Thymus (tissue), 11 donors: Measurements from ENCODE around the gene ENDOU. TPM values are rescaled to one million over a fixed set of nuclear protein-coding genes. Genes with fewer than 3 reads are reported as not detected.

Experiments used
- DNase-seq, 9 donors: peaks; one replicate each; pipeline ENCODE4 v3.0.0-alpha.2; 2013; ENCODE audit warnings: low spot score in 9 of 9, low read depth in 6 of 9, missing footprints in 1 of 9
- H3K27ac ChIP-seq, 2 donors: one replicate each; pipeline ENCODE4 v1.5.1; 2013; ENCODE audit warnings: control low read depth in 1 of 2, low read depth in 1 of 2, low read length in 1 of 2, mild to moderate bottlenecking in 1 of 2, moderate library complexity in 1 of 2
- H3K27me3 ChIP-seq, 2 donors: one replicate each; pipeline ENCODE4 v1.5.1; 2013; ENCODE audit warnings: low read length in 1 of 2; ENCODE audit not compliant: control insufficient read depth in 2 of 2, insufficient read depth in 1 of 2
- H3K36me3 ChIP-seq, 2 donors: one replicate each; pipeline ENCODE4 v1.5.1; 2013; ENCODE audit warnings: low read length in 1 of 2, mild to moderate bottlenecking in 1 of 2, moderate library complexity in 1 of 2; ENCODE audit not compliant: control insufficient read depth in 2 of 2, insufficient read depth in 2 of 2
- H3K4me1 ChIP-seq, 2 donors: one replicate each; pipeline ENCODE4 v1.5.1; 2013; ENCODE audit warnings: low read length in 2 of 2; ENCODE audit not compliant: control insufficient read depth in 2 of 2, insufficient read depth in 2 of 2
- H3K4me3 ChIP-seq, 2 donors: one replicate each; pipeline ENCODE4 v1.5.1; 2013; ENCODE audit warnings: low read length in 2 of 2, control low read depth in 1 of 2, mild to moderate bottlenecking in 1 of 2
- H3K9me3 ChIP-seq, 2 donors: one replicate each; pipeline ENCODE4 v1.5.1; 2013; ENCODE audit warnings: low read length in 1 of 2, mild to moderate bottlenecking in 1 of 2; ENCODE audit not compliant: control insufficient read depth in 2 of 2, insufficient read depth in 1 of 2
- WGBS: extraction: QIAGEN DNeasy Blood & Tissue Kit; methylation state at CpG from one replicate; pipeline ENCODE4 v1.1.7; 2013; 5-methylcytosine and 5-hydroxymethylcytosine counted together
- polyA plus RNA-seq: library from polyadenylated mRNA; stranded (reverse); fragments of 200-250 nt; gene quantifications from one replicate; pipeline ENCODE4 v1.2.3, GENCODE V29; 2013
- total RNA-seq: library from RNA; stranded (reverse); fragments of 120-200 nt; gene quantifications from one replicate; pipeline ENCODE4 v1.2.4, GENCODE V29; 2013
- donor health status: healthy.

The ENDOU gene
- total and polyA plus RNA-seq, 2 donors = 0.14 to 1.3 TPM

DNA sequence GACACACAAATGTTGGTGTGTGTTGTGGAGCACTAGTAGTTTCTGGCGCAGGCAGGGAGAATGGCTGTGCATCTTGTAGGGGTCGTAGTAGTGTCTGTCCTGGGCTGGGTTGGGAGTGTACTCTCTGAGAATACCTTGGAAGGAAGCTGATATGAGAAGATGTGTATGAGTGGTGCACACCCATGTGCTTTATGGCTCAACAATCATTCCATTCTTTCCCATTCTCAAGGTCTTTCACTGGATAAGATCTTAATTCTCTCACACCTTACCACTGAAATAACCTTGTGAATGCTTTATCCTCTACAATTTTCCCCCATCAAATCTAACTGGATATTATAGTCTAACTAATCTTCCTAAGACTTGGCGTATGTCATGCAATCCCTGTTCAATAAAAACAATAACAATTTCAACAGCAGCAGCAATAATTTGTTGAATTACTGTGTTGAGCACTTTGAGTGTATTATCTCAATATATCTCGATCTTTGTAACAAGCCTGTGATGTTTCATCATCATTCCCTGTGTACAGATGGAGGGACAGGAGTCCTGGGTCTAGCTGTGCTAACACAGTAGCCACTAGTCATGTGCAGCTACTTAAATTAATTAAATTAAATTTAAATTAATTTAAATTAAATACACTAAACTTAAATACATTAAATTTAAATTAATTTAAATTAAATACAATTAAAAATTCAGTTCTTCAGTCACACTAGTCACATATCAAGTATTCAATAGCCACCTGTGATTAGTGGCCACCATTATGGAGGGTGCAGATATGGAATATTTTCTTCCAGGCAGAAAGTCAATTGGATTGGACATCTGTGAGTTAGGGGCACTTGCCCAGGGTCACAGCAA, 44.2 kb upstream of the ENDOU start:
- no peaks in the 10 kb centered on the region for H3K9me3 ChIP-seq
- H3K4me3 ChIP-seq = no peak overlapping the region
- no peaks in the 10 kb centered on the region for H3K36me3 ChIP-seq
- H3K27ac ChIP-seq = no peak overlapping the region
- no peak for DNase-seq
- 97% methylated on average over 4 of the region's 4 CpGs for WGBS
- peaks cover 0 to 13% of the 10 kb centered on the region in 2 donors for H3K27me3 ChIP-seq
- H3K4me1 ChIP-seq = peaks cover 34 to 52% of the 10 kb centered on the region in 2 donors

GRCh38 chr12:47768323-47768811, 43.1 kb upstream of the ENDOU start:
- 97% methylated on average over 2 of the region's 2 CpGs for WGBS
- Histone ChIP-seq H3K4me3 (no peak overlapping the region), H3K27me3 (peaks cover 0 to 11% of the 10 kb centered on the region in 2 donors), H3K27ac (no peak overlapping the region), H3K36me3 (no peaks in the 10 kb centered on the region), H3K9me3 (no peaks in the 10 kb centered on the region), H3K4me1 (peaks cover 27 to 56% of the 10 kb centered on the region in 2 donors)
- no peak for DNase-seq

DNA sequence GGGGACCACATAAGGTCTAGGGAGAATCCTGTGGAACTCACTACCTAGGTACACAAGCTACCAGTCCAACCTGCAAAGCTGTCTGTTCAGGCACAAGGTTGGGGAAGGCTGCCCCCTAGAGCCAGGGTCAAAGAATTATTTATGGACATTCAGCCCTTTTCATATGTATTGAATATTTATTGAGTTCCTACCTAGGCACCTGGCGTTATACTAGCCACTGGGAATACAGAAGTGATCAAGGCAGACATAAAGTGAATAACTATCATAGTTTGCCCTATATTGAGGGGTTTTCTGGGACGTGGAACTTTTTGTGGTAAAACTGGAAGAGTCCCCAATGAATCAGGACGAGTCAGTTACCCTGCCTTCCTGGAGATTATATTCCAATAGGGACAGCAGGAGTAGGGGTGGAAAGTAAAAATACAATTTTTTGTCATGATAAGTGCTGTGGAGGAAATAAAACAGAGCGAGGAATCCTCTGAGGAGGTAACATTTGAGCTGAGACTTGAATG, 42.0 kb upstream of the ENDOU start:
- 61% methylated on average over 4 of the region's 4 CpGs for WGBS
- H3K36me3 ChIP-seq = no peaks in the 10 kb centered on the region
- peak in 3 of 9 donors; percentile 32 to 74 (median 62) for DNase-seq
- peaks cover 22 to 51% of the 10 kb centered on the region in 2 donors for H3K4me1 ChIP-seq
- H3K27ac ChIP-seq = peak overlapping the region; percentile 70 to 89
- H3K27me3 ChIP-seq = peaks cover 0 to 10% of the 10 kb centered on the region in 2 donors
- no peak overlapping the region for H3K4me3 ChIP-seq
- no peaks in the 10 kb centered on the region for H3K9me3 ChIP-seq

- H3K27ac ChIP-seq = peak overlapping the region; percentile 70 to 89
These were observed 41.4 kb upstream of the ENDOU start for GRCh38 chr12:47766502-47767215.

GRCh38 chr12:47763481-47764346, 38.4 kb upstream of the ENDOU start:
- DNase-seq = no peak
- 96% methylated on average over 8 of the region's 8 CpGs for WGBS
- Histone ChIP-seq H3K4me1 (peaks cover 27 to 66% of the 10 kb centered on the region in 2 donors), H3K4me3 (no peak overlapping the region), H3K27ac (no peak overlapping the region), H3K9me3 (no peaks in the 10 kb centered on the region), H3K36me3 (no peaks in the 10 kb centered on the region), H3K27me3 (peaks cover 3 to 22% of the 10 kb centered on the region in 2 donors)

More at GRCh38 chr12:47766502-47767215, 41.4 kb upstream of the ENDOU start:
- DNase-seq = peak in 8 of 9 donors; percentile 55 to 90 (median 72)
- Histone ChIP-seq H3K4me1 (peaks cover 21 to 54% of the 10 kb centered on the region in 2 donors), H3K4me3 (no peak overlapping the region), H3K27me3 (peaks cover 0 to 7% of the 10 kb centered on the region in 2 donors), H3K9me3 (no peaks in the 10 kb centered on the region), H3K36me3 (no peaks in the 10 kb centered on the region)
- WGBS = 10% methylated on average over 5 of the region's 5 CpGs

DNA sequence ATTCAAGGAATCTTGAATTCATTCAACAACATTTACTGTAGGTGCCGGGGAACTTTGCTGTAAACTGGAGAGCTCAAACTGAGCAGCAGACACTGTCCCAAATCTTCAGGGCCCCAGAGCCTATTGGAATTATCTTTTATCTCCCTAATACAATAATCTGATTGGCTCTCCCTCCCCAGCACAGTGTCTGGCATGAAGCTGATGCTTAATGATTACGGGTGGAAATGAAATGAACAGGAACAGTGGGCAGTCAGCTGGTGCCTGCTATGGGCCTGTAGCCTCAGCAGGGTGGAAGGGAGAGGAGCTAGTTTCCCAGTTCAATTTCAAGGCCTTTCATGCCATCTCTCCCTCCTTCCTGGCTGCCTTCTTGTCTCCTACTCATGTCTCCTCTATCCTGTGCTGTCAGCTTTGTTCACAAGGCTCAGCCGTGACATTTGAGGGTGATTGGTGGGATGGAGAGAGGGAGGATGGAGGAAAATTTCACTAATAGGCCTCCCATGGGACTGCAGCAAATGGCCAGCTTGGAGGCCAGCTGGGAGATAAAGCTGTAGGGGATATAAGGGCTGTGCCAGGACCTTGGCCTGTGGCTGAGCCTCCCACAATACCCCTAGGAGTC, 37.7 kb upstream of the ENDOU start:
- DNase-seq = no peak
- H3K27ac ChIP-seq = no peak overlapping the region
- H3K9me3 ChIP-seq = no peaks in the 10 kb centered on the region
- H3K36me3 ChIP-seq = no peaks in the 10 kb centered on the region
- H3K4me3 ChIP-seq = no peak overlapping the region
- H3K4me1 ChIP-seq = peaks cover 30 to 67% of the 10 kb centered on the region in 2 donors
- 98% methylated on average over 3 of the region's 3 CpGs for WGBS
- peaks cover 3 to 30% of the 10 kb centered on the region in 2 donors for H3K27me3 ChIP-seq

DNA sequence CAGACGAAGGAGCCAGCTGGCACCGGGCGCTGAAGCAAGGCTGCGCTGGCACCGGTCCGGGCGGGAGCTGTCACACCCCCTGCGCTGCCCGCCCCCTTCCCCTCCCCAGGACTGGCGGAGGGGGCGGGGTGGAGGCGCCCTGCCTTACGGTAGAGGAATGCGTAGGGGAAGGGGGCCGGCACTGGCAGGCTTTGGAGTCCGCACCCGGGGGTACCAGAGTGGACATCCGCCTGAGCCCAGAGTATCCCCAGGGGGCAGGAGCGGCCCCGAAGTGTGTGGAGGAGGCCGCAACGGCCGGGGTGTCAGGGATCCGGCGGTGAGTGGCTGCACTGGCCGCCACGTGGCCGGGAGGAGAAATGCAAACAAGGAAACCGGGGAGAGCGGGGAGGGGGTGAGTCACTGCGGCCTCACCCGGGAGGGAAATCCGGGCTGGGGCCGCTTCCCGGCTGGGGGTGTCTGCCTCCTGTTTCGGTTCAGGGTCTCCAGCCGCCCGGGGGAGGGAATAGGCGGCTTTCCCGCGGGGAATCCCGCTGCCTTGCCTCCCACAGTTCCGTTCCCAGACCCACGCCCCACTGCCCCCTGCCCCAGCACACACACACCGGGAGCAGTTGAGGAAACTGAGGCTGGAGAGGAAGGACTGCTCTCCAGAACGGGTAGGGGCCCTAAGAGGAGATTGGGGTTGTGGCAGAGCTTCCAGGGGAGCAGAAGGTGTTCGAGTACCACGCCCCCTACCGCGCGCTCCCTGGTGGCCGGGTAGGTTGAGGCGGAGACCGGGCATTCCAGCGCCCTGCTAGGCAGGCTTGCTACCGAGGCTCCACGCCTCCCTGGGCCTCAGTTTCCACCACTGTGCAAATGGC, 33.8 kb upstream of the ENDOU start, which contains the start of gene RAPGEF3:
Gene RAPGEF3, minus strand, starts transcription at position 47 of the 857 bp plus-strand sequence. CDS start 324 bp downstream, outside the sequence.
- 2% methylated on average over 57 of the region's 57 CpGs for WGBS
- H3K27me3 ChIP-seq = peaks cover 3 to 32% of the 10 kb centered on the region in 2 donors
- H3K9me3 ChIP-seq = no peaks in the 10 kb centered on the region
- peak within 1 kb of the TSS; percentile 45 to 57 for H3K4me3 ChIP-seq
- peaks cover 25 to 62% of the 10 kb centered on the region in 2 donors for H3K4me1 ChIP-seq
- peak within 1 kb of the TSS in 1 of 2 donors; percentile 46 for H3K27ac ChIP-seq
- H3K36me3 ChIP-seq = no peaks in the 10 kb centered on the region
- DNase-seq = peak in 1 of 9 donors; percentile 65
